ENCODE measurements around the gene IL1RL2.

The IL1RL2 gene

DNA sequence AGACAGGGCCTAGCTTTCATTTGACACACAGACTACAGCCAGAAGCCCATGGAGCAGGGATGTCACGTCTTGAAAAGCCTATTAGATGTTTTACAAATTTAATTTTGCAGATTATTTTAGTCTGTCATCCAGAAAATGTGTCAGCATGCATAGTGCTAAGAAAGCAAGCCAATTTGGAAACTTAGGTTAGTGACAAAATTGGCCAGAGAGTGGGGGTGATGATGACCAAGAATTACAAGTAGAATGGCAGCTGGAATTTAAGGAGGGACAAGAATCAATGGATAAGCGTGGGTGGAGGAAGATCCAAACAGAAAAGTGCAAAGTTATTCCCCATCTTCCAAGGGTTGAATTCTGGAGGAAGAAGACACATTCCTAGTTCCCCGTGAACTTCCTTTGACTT, 7.8 kb upstream of the IL1RL2 start:
- TF ChIP-seq ZNF274 (IDR thresholded peaks at IDR 0.05; ENCODE audit: low read depth, low read length) = no peak
- TF ChIP-seq YY1 (IDR thresholded peaks at IDR 0.05; ENCODE audit: insufficient read depth, insufficient read length) = no peak
- TF ChIP-seq SUZ12 (IDR thresholded peaks at IDR 0.05; ENCODE audit: extremely low read depth, insufficient read depth, insufficient read length) = no peak

DNA sequence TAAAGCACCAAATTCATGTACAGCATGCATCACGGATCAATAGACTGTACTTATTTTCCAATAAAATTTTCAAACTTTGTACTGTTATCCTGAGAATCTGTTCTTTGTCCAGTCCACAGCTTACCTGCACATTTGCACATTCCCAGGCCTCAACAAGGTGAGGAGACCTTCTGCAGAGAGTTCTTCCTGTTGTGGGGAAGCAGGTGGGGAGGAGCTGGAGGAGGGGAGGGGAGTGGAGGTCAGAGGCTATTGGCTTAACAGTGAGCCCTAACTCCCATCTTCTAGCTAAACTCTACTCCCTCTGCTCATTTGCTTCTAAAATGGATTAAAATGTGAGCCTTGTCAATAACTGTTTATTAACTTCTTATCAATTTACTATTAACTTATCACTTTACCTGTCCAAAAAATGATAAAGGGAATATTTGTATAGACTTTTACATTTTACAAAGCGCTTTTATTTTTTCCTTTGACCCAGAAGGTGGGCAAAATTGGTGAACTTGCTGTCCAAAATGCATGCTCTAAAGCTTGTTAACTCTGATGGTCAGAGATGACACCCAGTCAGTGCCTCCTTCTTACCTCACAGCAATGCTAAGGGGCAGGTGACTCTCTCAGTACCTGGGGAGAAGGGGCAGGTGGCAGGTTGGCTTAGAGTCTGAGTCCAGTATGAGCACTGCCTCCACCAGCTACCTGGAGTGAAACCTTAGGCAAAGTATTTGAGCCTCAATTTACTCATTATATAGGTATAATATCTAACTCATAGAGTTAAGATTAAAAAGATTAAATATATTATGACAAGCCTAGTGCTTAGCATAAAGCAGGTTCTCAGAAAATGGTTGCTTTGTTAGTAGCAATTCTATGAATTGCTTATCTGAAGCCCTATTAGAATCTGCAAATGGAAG, 6.8 kb upstream of the IL1RL2 start:
- H3K9me3 ChIP-seq (ENCODE audit: insufficient read depth, low read length) = no peaks in the 10 kb centered on the region
- H3K27me3 ChIP-seq (ENCODE audit: insufficient read depth, insufficient read length) = no peaks in the 10 kb centered on the region
- no peak overlapping the region for H3K4me3 ChIP-seq (ENCODE audit: insufficient read length, low read depth)
- H3K36me3 ChIP-seq (ENCODE audit: insufficient read depth, insufficient read length, low read length) = peaks cover 2% of the 10 kb centered on the region
- no peaks in the 10 kb centered on the region for H3K4me1 ChIP-seq (ENCODE audit: insufficient read depth, insufficient read length)
- TF ChIP-seq ZNF274 (IDR thresholded peaks at IDR 0.05; ENCODE audit: low read depth, low read length) = no peak
- TF ChIP-seq SUZ12 (IDR thresholded peaks at IDR 0.05; ENCODE audit: extremely low read depth, insufficient read depth, insufficient read length) = no peak
- TF ChIP-seq YY1 (IDR thresholded peaks at IDR 0.05; ENCODE audit: insufficient read depth, insufficient read length) = no peak
- DNase-seq (ENCODE audit: low read depth, low spot score) = no peak
- no peak overlapping the region for H3K9ac ChIP-seq (ENCODE audit: insufficient read length, low read depth)

More for the DNA sequence above, 7.8 kb upstream of the IL1RL2 start:
- Histone ChIP-seq H3K9ac (ENCODE audit: insufficient read length, low read depth) (no peak overlapping the region), H3K4me3 (ENCODE audit: insufficient read length, low read depth) (no peak overlapping the region), H3K4me1 (ENCODE audit: insufficient read depth, insufficient read length) (no peaks in the 10 kb centered on the region), H3K36me3 (ENCODE audit: insufficient read depth, insufficient read length, low read length) (peaks cover 2% of the 10 kb centered on the region), H3K27me3 (ENCODE audit: insufficient read depth, insufficient read length) (no peaks in the 10 kb centered on the region), H3K9me3 (ENCODE audit: insufficient read depth, low read length) (no peaks in the 10 kb centered on the region)
- no peak for DNase-seq (ENCODE audit: low read depth, low spot score)

DNA sequence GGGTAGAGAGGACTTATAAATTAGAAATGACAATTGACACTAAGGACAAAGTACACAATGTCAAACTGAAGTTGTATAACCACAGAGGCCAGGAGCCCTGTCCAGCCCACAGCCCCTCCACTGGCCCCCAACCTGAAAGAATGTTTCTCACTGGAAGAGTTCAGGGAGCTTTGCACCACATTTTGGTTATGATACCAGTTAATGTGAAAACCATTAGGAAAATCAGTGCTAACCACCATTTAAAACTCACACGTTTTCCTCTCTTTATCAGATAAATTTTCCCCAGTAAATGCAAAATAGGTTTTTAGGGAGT, 6.2 kb upstream of the IL1RL2 start:
- Histone ChIP-seq H3K9ac (ENCODE audit: insufficient read length, low read depth) (no peak overlapping the region), H3K27me3 (ENCODE audit: insufficient read depth, insufficient read length) (no peaks in the 10 kb centered on the region)

GRCh38 chr2:102181376-102181775, 5.4 kb upstream of the IL1RL2 start:
- Histone ChIP-seq H3K9me3 (ENCODE audit: insufficient read depth, low read length) (no peaks in the 10 kb centered on the region), H3K4me1 (ENCODE audit: insufficient read depth, insufficient read length) (no peaks in the 10 kb centered on the region), H3K27me3 (ENCODE audit: insufficient read depth, insufficient read length) (peaks cover under 1% of the 10 kb centered on the region), H3K4me3 (ENCODE audit: insufficient read length, low read depth) (no peak overlapping the region), H3K36me3 (ENCODE audit: insufficient read depth, insufficient read length, low read length) (peaks cover 2% of the 10 kb centered on the region), H3K9ac (ENCODE audit: insufficient read length, low read depth) (no peak overlapping the region)
- TF ChIP-seq ZNF274 (IDR thresholded peaks at IDR 0.05; ENCODE audit: low read depth, low read length) (no peak), SUZ12 (IDR thresholded peaks at IDR 0.05; ENCODE audit: extremely low read depth, insufficient read depth, insufficient read length) (no peak), YY1 (IDR thresholded peaks at IDR 0.05; ENCODE audit: insufficient read depth, insufficient read length) (no peak)
- no peak for DNase-seq (ENCODE audit: low read depth, low spot score)

More for the DNA sequence above, 6.2 kb upstream of the IL1RL2 start:
- H3K36me3 ChIP-seq (ENCODE audit: insufficient read depth, insufficient read length, low read length) = peaks cover 2% of the 10 kb centered on the region
- no peak for TF ChIP-seq SUZ12 (IDR thresholded peaks at IDR 0.05; ENCODE audit: extremely low read depth, insufficient read depth, insufficient read length)
- no peak for TF ChIP-seq YY1 (IDR thresholded peaks at IDR 0.05; ENCODE audit: insufficient read depth, insufficient read length)
- no peak for TF ChIP-seq ZNF274 (IDR thresholded peaks at IDR 0.05; ENCODE audit: low read depth, low read length)
- H3K9me3 ChIP-seq (ENCODE audit: insufficient read depth, low read length) = no peaks in the 10 kb centered on the region
- no peak for DNase-seq (ENCODE audit: low read depth, low spot score)
- no peak overlapping the region for H3K4me3 ChIP-seq (ENCODE audit: insufficient read length, low read depth)
- H3K4me1 ChIP-seq (ENCODE audit: insufficient read depth, insufficient read length) = no peaks in the 10 kb centered on the region

DNA sequence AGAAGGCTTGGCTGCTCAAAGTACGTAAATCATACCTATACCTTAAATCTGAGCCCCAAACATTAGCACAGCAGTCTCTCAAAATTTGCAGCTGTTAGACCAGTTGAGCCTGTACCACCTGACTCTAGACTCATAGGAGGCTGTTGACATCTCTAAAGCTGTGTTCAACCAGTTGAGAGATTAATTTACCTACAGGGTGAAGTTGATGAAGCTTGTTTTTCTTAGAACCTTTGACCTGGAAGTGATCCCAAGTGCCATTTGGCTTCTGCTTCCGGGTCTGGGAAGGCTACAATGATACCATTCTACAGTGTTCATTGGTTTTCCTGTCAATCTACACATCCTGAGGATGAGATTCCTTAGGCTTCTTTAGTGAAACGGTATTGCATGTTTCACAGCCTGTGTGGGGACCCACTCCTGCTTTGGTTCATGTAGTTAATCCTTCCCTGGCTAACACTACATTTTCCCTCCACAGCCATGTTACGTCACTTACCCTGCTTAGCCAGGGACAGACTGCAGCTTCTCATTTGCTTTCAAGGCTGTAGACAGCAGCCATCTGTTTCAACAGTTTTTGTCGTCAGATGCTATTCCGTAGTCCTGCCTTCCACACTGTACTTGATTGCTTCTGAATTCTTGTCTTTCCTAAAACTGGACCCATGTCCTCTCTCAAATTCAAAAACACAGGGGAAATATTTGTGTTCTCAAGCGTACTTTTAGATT, 4.7 kb upstream of the IL1RL2 start:
- no peaks in the 10 kb centered on the region for H3K9me3 ChIP-seq (ENCODE audit: insufficient read depth, low read length)
- TF ChIP-seq SUZ12 (IDR thresholded peaks at IDR 0.05; ENCODE audit: extremely low read depth, insufficient read depth, insufficient read length) (no peak), YY1 (IDR thresholded peaks at IDR 0.05; ENCODE audit: insufficient read depth, insufficient read length) (no peak), ZNF274 (IDR thresholded peaks at IDR 0.05; ENCODE audit: low read depth, low read length) (no peak)
- peaks cover 7% of the 10 kb centered on the region for H3K27me3 ChIP-seq (ENCODE audit: insufficient read depth, insufficient read length)
- no peaks in the 10 kb centered on the region for H3K4me1 ChIP-seq (ENCODE audit: insufficient read depth, insufficient read length)
- H3K9ac ChIP-seq (ENCODE audit: insufficient read length, low read depth) = no peak overlapping the region
- H3K36me3 ChIP-seq (ENCODE audit: insufficient read depth, insufficient read length, low read length) = no peaks in the 10 kb centered on the region
- H3K4me3 ChIP-seq (ENCODE audit: insufficient read length, low read depth) = no peak overlapping the region
- no peak for DNase-seq (ENCODE audit: low read depth, low spot score)

DNA sequence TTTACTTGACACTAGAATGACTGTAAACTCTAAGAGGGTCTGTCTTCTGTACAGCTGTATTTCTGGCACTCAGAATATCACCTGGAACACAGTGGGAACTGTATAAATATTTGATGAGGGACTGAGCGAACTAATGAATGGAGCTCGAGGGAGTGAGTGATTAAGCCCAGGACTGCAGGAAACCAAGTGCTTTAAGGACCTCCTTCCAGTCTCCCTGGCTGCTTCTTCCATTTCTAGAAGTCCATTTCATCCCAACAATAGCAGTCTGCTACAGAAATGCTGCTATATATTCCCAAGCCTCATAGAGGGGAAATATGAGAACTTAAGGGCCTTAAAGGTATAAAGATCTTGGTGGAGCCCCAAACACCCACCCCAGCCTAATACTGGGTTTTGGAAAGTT, 2.8 kb upstream of the IL1RL2 start:
- TF ChIP-seq YY1 (IDR thresholded peaks at IDR 0.05; ENCODE audit: insufficient read depth, insufficient read length) = no peak
- TF ChIP-seq SUZ12 (IDR thresholded peaks at IDR 0.05; ENCODE audit: extremely low read depth, insufficient read depth, insufficient read length) = no peak
- no peak for TF ChIP-seq ZNF274 (IDR thresholded peaks at IDR 0.05; ENCODE audit: low read depth, low read length)
- Histone ChIP-seq H3K9me3 (ENCODE audit: insufficient read depth, low read length) (no peaks in the 10 kb centered on the region), H3K9ac (ENCODE audit: insufficient read length, low read depth) (no peak overlapping the region), H3K4me1 (ENCODE audit: insufficient read depth, insufficient read length) (no peaks in the 10 kb centered on the region), H3K36me3 (ENCODE audit: insufficient read depth, insufficient read length, low read length) (no peaks in the 10 kb centered on the region), H3K27me3 (ENCODE audit: insufficient read depth, insufficient read length) (peaks cover 15% of the 10 kb centered on the region), H3K4me3 (ENCODE audit: insufficient read length, low read depth) (no peak overlapping the region)
- DNase-seq (ENCODE audit: low read depth, low spot score) = no peak

DNA sequence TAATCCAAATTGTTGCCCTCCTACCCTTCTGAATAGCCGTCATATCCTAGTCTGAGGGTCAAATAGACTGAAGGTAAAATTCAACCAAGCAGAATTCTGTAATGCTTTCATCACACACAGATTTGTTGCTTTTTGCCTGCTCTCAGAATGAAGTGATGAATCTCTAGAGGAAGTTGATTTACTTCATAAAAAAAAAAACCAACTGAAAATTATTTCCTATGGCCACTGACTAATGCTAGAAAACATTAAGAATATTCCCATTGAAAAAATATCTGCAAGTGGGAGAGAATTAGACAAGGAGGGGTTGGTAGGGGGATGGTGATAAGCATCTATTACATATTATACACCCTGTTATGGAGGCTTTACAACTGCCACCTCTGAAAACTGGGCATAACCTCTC, 2.3 kb upstream of the IL1RL2 start:
- no peaks in the 10 kb centered on the region for H3K9me3 ChIP-seq (ENCODE audit: insufficient read depth, low read length)
- TF ChIP-seq ZNF274 (IDR thresholded peaks at IDR 0.05; ENCODE audit: low read depth, low read length) (no peak), YY1 (IDR thresholded peaks at IDR 0.05; ENCODE audit: insufficient read depth, insufficient read length) (no peak), SUZ12 (IDR thresholded peaks at IDR 0.05; ENCODE audit: extremely low read depth, insufficient read depth, insufficient read length) (no peak)
- H3K4me3 ChIP-seq (ENCODE audit: insufficient read length, low read depth) = no peak overlapping the region
- H3K27me3 ChIP-seq (ENCODE audit: insufficient read depth, insufficient read length) = peaks cover 15% of the 10 kb centered on the region
- no peaks in the 10 kb centered on the region for H3K4me1 ChIP-seq (ENCODE audit: insufficient read depth, insufficient read length)
- no peak overlapping the region for H3K9ac ChIP-seq (ENCODE audit: insufficient read length, low read depth)
- no peak for DNase-seq (ENCODE audit: low read depth, low spot score)
- no peaks in the 10 kb centered on the region for H3K36me3 ChIP-seq (ENCODE audit: insufficient read depth, insufficient read length, low read length)
